ENCODE results near the gene EXOSC5. TPM values are rescaled to one million over a fixed set of nuclear protein-coding genes. Genes with fewer than 3 reads are reported as not detected.

EXOSC5 gene
- total RNA-seq, 3 donors from 2014 or later, result 12.5 to 16.4 (median 13.3) TPM

DNA sequence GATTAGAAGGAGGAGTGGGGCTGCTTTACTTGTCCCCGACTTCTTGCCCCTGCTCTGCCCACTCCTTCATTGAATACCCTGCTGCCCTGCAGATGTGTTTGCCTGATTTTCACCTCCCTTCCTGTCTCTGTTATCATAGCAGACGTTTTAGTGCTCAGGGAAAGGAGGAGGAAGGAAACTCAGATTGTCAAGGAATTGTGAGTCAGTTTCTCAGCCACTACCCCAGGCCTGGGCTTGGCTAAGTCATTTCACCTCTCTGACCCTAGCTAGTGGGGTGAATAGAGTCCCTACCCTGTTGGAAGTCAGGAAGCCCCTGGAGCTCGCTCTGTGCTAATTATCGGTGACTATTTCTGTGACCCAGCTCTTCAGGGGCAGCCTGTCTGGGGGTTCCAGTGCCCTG, 4.3 kb upstream of the EXOSC5 start:
- TF ChIP-seq, protein P1, sequence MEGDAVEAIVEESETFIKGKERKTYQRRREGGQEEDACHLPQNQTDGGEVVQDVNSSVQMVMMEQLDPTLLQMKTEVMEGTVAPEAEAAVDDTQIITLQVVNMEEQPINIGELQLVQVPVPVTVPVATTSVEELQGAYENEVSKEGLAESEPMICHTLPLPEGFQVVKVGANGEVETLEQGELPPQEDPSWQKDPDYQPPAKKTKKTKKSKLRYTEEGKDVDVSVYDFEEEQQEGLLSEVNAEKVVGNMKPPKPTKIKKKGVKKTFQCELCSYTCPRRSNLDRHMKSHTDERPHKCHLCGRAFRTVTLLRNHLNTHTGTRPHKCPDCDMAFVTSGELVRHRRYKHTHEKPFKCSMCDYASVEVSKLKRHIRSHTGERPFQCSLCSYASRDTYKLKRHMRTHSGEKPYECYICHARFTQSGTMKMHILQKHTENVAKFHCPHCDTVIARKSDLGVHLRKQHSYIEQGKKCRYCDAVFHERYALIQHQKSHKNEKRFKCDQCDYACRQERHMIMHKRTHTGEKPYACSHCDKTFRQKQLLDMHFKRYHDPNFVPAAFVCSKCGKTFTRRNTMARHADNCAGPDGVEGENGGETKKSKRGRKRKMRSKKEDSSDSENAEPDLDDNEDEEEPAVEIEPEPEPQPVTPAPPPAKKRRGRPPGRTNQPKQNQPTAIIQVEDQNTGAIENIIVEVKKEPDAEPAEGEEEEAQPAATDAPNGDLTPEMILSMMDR (IDR thresholded peaks at IDR 0.05), result no peak
- intact Hi-C loops (cut with DNase I, micrococcal nuclease), result no loop called here
- Histone ChIP-seq H3K4me3 (no peak overlapping the region), H3K36me3 (ENCODE audit: low read depth) (no peaks in the 10 kb centered on the region), H3K9me3 (no peaks in the 10 kb centered on the region), H3K4me1 (ENCODE audit: low read depth) (peaks cover 7% of the 10 kb centered on the region)
- no peak for ATAC-seq
- DNase-seq, result no peak

DNA sequence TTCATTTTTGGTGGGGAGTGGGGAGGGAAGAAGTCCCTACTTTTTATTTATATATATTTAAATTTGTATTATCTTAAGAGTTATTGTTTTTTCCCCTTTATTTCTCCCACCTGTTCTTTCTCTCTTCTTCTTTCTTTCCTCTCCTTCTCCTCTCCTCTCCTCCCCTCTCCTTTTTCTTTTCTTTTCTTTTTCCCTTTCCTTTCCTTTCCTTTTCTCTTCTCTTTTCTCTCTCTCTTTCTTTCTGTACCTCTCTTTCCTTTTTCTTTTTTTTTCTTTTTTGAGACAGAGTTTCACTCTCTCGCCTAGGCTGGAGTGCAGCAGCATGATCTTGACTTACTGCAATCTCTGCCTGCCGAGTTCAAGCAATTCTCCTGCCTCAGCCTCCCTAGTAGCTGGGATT, 2.4 kb upstream of the EXOSC5 start:
- intact Hi-C loops (cut with DNase I, micrococcal nuclease), result no loop called here
- no peak for DNase-seq

DNA sequence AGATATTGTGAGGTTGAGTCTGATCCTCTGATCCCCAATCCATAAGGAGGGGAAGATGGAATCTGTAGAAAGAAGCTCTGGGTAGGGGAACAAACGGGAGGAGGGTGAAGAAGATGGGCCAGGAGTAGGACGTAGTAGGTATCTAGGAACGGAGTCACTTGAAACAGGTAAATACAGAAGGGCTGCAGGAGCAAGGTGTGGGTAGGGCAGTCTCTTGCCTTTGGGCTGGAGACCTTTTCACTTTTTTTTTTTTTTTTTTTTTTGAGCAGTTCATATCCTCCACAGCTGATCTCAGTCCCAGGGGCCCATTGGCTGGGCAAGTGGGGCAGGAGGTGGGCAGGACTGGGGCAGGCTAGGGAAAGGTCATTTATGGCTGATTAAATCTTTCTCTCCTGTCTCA, 1.9 kb upstream of the EXOSC5 start:
- Histone ChIP-seq H3K9me3 (no peaks in the 10 kb centered on the region), H3K36me3 (ENCODE audit: low read depth) (no peaks in the 10 kb centered on the region), H3K4me3 (no peak overlapping the region), H3K4me1 (ENCODE audit: low read depth) (peaks cover 13% of the 10 kb centered on the region)
- TF ChIP-seq, protein P1 (IDR thresholded peaks at IDR 0.05), result no peak
- DNase-seq, result no peak
- intact Hi-C loops (cut with DNase I, micrococcal nuclease), result no loop called here
- no peak for ATAC-seq

More for the DNA sequence above, 2.4 kb upstream of the EXOSC5 start:
- ATAC-seq, result no peak
- Histone ChIP-seq H3K9me3 (no peaks in the 10 kb centered on the region), H3K4me1 (ENCODE audit: low read depth) (peaks cover 13% of the 10 kb centered on the region), H3K36me3 (ENCODE audit: low read depth) (no peaks in the 10 kb centered on the region), H3K4me3 (no peak overlapping the region)
- TF ChIP-seq, protein P1 (IDR thresholded peaks at IDR 0.05), result no peak

DNA sequence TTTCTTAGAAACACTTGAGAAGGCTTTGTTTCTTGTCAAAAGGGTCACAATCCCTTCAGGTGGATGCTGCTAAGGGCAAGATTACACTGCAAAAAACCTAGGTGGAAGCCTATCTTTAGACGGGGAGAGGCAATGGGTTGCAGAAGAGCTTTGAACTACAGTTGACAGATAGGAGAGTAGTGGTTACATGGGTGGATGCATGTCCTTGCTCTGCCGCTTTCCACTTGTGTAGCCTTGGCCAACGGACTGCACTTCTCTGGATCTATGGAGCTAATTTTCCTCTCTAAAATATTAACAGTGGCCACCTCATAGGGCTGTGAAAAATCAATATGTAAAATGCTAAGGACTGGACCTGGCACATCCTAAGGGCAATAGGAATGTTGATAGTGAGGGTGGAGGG, 1.4 kb upstream of the EXOSC5 start:
- H3K36me3 ChIP-seq (ENCODE audit: low read depth), result no peaks in the 10 kb centered on the region
- H3K4me3 ChIP-seq, result no peak overlapping the region
- TF ChIP-seq, protein P1 (IDR thresholded peaks at IDR 0.05), result no peak
- no peak for ATAC-seq
- DNase-seq, result no peak
- H3K9me3 ChIP-seq, result no peaks in the 10 kb centered on the region
- peaks cover 13% of the 10 kb centered on the region for H3K4me1 ChIP-seq (ENCODE audit: low read depth)
- intact Hi-C loops (cut with DNase I, micrococcal nuclease), result no loop called here

DNA sequence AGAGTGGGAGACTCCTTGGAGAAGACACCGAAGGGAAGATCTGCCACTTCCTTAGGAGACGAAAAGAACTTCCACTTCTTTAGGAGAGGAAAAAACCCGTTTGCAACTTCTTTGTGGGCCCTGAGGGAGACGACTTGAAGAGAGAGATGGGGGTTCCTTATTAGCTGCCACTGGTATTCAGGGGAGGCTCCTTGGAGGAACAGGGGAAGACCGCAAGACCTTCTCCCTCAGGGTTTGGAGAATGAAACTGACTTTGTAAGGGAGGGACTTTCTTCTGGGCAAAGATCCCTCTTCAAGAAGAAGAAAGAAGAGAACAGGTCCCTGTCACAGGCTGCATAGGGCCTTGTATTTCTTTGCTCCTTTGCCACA, 875 bp upstream of the EXOSC5 start:
- DNase-seq (no peak), ATAC-seq (no peak)
- intact Hi-C loops (cut with DNase I, micrococcal nuclease), result no loop called here
- no peaks in the 10 kb centered on the region for H3K36me3 ChIP-seq (ENCODE audit: low read depth)
- H3K9me3 ChIP-seq, result no peaks in the 10 kb centered on the region
- peaks cover 13% of the 10 kb centered on the region for H3K4me1 ChIP-seq (ENCODE audit: low read depth)
- H3K4me3 ChIP-seq, result peak overlapping the region; percentile 87
- TF ChIP-seq, protein P1 (IDR thresholded peaks at IDR 0.05), result no peak

DNA sequence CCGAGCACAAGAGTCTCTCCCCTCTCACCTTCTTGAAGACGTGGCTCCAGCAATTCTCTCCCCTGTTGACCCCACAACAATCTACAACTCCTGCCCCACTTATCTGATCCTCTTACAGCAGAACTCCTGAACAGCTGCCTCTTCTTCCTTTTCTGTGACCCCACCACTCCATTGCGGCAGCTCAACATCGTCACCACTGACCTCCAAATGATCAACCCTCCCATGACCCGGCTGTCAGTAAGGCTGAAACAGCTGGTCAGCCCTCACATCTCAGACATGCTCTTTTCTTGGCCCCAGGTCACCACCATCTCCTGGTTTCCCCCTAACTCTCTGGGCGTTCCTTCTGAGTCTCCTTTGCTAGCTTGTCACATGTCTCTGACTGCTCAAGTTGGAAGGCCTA, 1.8 kb downstream of the EXOSC5 start:
- Histone ChIP-seq H3K4me3 (no peak overlapping the region), H3K36me3 (ENCODE audit: low read depth) (peaks cover 5% of the 10 kb centered on the region), H3K9me3 (no peaks in the 10 kb centered on the region), H3K4me1 (ENCODE audit: low read depth) (peaks cover 13% of the 10 kb centered on the region)
- intact Hi-C loops (cut with DNase I, micrococcal nuclease), result no loop called here
- DNase-seq (no peak), ATAC-seq (no peak)
- TF ChIP-seq, protein P1 (IDR thresholded peaks at IDR 0.05), result no peak

Measured in mucosa of descending colon (tissue), 3 donors.